GM12891 (cell line): ENCODE results near the gene SLC24A3.

ENCODE experiments used
- POLR2A ChIP-seq: IDR thresholded peaks from 2 replicates; pipeline ENCODE4 v1.6.1; 2011; ENCODE audit warnings: low read depth, low read length, control low read depth
- POLR2AphosphoS5 ChIP-seq: IDR thresholded peaks from 2 replicates; pipeline ENCODE4 v1.6.1; 2011; ENCODE audit warnings: low read depth, low read length, control low read depth

- TF ChIP-seq POLR2A (no peak), POLR2AphosphoS5 (no peak)
Measured at GRCh38 chr20:19768325-19768842, 555.9 kb downstream of the SLC24A3 start.
